ENCODE results near the gene PSEN2. TPM values are rescaled to one million over a fixed set of nuclear protein-coding genes. Genes with fewer than 3 reads are reported as not detected.

PSEN2 gene
- total RNA-seq, 1 experiment from 2014 or later, result 37.5 TPM

- H3K27me3 Mint-ChIP-seq (ENCODE audit: insufficient read depth, unreplicated experiment), result no peaks in the 10 kb centered on the region
- Histone ChIP-seq H3K4me3 (ENCODE audit: low read depth, low read length) (no peak overlapping the region), H3K36me3 (ENCODE audit: control insufficient read depth, insufficient read depth, low read length) (no peaks in the 10 kb centered on the region; the same call in 1 of the 2 replicates), H3K9me3 (no peaks in the 10 kb centered on the region), H3K27me3 (replicated peaks; ENCODE audit: control insufficient read depth, insufficient read depth, low read length) (no peaks in the 10 kb centered on the region), H3K4me1 (no peaks in the 10 kb centered on the region)
- peaks cover 10% of the 10 kb centered on the region for H3K36me3 Mint-ChIP-seq (ENCODE audit: insufficient read depth, unreplicated experiment)
- TF ChIP-seq CTCF (IDR thresholded peaks at IDR 0.05; ENCODE audit: insufficient read depth in 1 of 2, low read depth in 1 of 2, low read length in 1 of 2, severe bottlenecking in 1 of 2, unreplicated experiment in 1 of 2), result no peak
- POLR2A ChIA-PET, result no interaction called here
- CTCF ChIA-PET, result no interaction called here
- DNase-seq, result no peak
- intact Hi-C loops (cut with micrococcal nuclease; ENCODE audit: unreplicated experiment), result no loop called here
- H3K4me3 Mint-ChIP-seq (ENCODE audit: unreplicated experiment), result no peak overlapping the region
- no TSS peak for BruUV-seq (replicated peaks)
- H3K4me1 Mint-ChIP-seq (ENCODE audit: low read depth, unreplicated experiment), result no peaks in the 10 kb centered on the region
- H3K9me3 Mint-ChIP-seq (ENCODE audit: unreplicated experiment), result no peaks in the 10 kb centered on the region
- no peak overlapping the region for H3K27ac Mint-ChIP-seq (ENCODE audit: unreplicated experiment)
These were observed 31.0 kb downstream of the PSEN2 start for GRCh38 chr1:226901421-226901820.

GRCh38 chr1:226902601-226903000, 32.2 kb downstream of the PSEN2 start:
- no peaks in the 10 kb centered on the region for H3K9me3 ChIP-seq
- CTCF ChIA-PET, result no interaction called here
- POLR2A ChIA-PET, result no interaction called here

GRCh38 chr1:226903819-226904716, 33.7 kb downstream of the PSEN2 start:
- Histone ChIP-seq H3K4me1 (no peaks in the 10 kb centered on the region), H3K4me3 (ENCODE audit: low read depth, low read length) (no peak overlapping the region), H3K9me3 (no peaks in the 10 kb centered on the region), H3K36me3 (ENCODE audit: control insufficient read depth, insufficient read depth, low read length) (no peaks in the 10 kb centered on the region; the same call in 1 of the 2 replicates), H3K27me3 (replicated peaks; ENCODE audit: control insufficient read depth, insufficient read depth, low read length) (no peaks in the 10 kb centered on the region)
- DNase-seq, result no peak
- no TSS peak for BruUV-seq (replicated peaks)
- intact Hi-C loops (cut with micrococcal nuclease; ENCODE audit: unreplicated experiment), result no loop called here
- Mint-ChIP-seq H3K27ac (ENCODE audit: unreplicated experiment) (no peak overlapping the region), H3K4me3 (ENCODE audit: unreplicated experiment) (no peak overlapping the region), H3K36me3 (ENCODE audit: insufficient read depth, unreplicated experiment) (peaks cover 10% of the 10 kb centered on the region), H3K4me1 (ENCODE audit: low read depth, unreplicated experiment) (no peaks in the 10 kb centered on the region), H3K27me3 (ENCODE audit: insufficient read depth, unreplicated experiment) (no peaks in the 10 kb centered on the region), H3K9me3 (ENCODE audit: unreplicated experiment) (no peaks in the 10 kb centered on the region)
- ChIA-PET CTCF (no interaction called here), POLR2A (no interaction called here)
- TF ChIP-seq CTCF (IDR thresholded peaks at IDR 0.05; ENCODE audit: insufficient read depth in 1 of 2, low read depth in 1 of 2, low read length in 1 of 2, severe bottlenecking in 1 of 2, unreplicated experiment in 1 of 2), result no peak

More at GRCh38 chr1:226902601-226903000, 32.2 kb downstream of the PSEN2 start:
- H3K4me3 ChIP-seq (ENCODE audit: low read depth, low read length), result no peak overlapping the region
- Mint-ChIP-seq H3K27me3 (ENCODE audit: insufficient read depth, unreplicated experiment) (no peaks in the 10 kb centered on the region), H3K9me3 (ENCODE audit: unreplicated experiment) (no peaks in the 10 kb centered on the region), H3K4me1 (ENCODE audit: low read depth, unreplicated experiment) (no peaks in the 10 kb centered on the region), H3K36me3 (ENCODE audit: insufficient read depth, unreplicated experiment) (peaks cover 10% of the 10 kb centered on the region), H3K27ac (ENCODE audit: unreplicated experiment) (no peak overlapping the region), H3K4me3 (ENCODE audit: unreplicated experiment) (no peak overlapping the region)
- H3K27me3 ChIP-seq (replicated peaks; ENCODE audit: control insufficient read depth, insufficient read depth, low read length), result no peaks in the 10 kb centered on the region
- TF ChIP-seq CTCF (IDR thresholded peaks at IDR 0.05; ENCODE audit: insufficient read depth in 1 of 2, low read depth in 1 of 2, low read length in 1 of 2, severe bottlenecking in 1 of 2, unreplicated experiment in 1 of 2), result no peak
- no TSS peak for BruUV-seq (replicated peaks)
- DNase-seq, result no peak
- H3K36me3 ChIP-seq (ENCODE audit: control insufficient read depth, insufficient read depth, low read length), result no peaks in the 10 kb centered on the region; the same call in 1 of the 2 replicates
- intact Hi-C loops (cut with micrococcal nuclease; ENCODE audit: unreplicated experiment), result no loop called here
- H3K4me1 ChIP-seq, result no peaks in the 10 kb centered on the region

Data from Caco-2 (cell line).